Measurements from ENCODE around the gene FIP1L1.

The FIP1L1 gene

GRCh38 chr4:53354012-53354722, 23.3 kb upstream of the FIP1L1 start:
- Histone ChIP-seq H3K9me3 (ENCODE audit: insufficient read depth, low read length, severe bottlenecking) (no peaks in the 10 kb centered on the region), H3K4me2 (ENCODE audit: insufficient read depth, low read length) (no peak overlapping the region), H3K27me3 (ENCODE audit: insufficient read depth, low read length, poor library complexity) (no peaks in the 10 kb centered on the region), H3K9ac (ENCODE audit: low read depth, low read length) (no peak overlapping the region), H3K27ac (ENCODE audit: low read length) (no peak overlapping the region), H3K4me1 (ENCODE audit: insufficient read depth, low read length) (no peaks in the 10 kb centered on the region), H3K4me3 (ENCODE audit: low read depth in 1 of 2, low read length in 2 of 2) (no peak overlapping the region), H4K20me1 (ENCODE audit: insufficient read depth, low read length) (no peaks in the 10 kb centered on the region; the same call in 1 of the 2 replicates), H3K36me3 (ENCODE audit: insufficient read depth, low read length) (peaks cover 17% of the 10 kb centered on the region), H3K79me2 (ENCODE audit: insufficient read depth, low read length) (peaks cover 24% of the 10 kb centered on the region; the same call in 1 of the 2 replicates), H2AFZ (ENCODE audit: low read depth, low read length) (no peak overlapping the region)
- no peak for TF ChIP-seq CTCF (IDR thresholded peaks at IDR 0.05; ENCODE audit: borderline replicate concordance, extremely low read depth, low read length, poor library complexity, severe bottlenecking)
- no peak for TF ChIP-seq EZH2 (IDR thresholded peaks at IDR 0.05; ENCODE audit: borderline replicate concordance, low read depth, low read length, severe bottlenecking)
- ATAC-seq (ENCODE audit: insufficient read depth, low read depth) (no peak), DNase-seq (no peak)

GRCh38 chr4:53355930-53356521, 21.4 kb upstream of the FIP1L1 start:
- Histone ChIP-seq H3K36me3 (ENCODE audit: insufficient read depth, low read length) (peaks cover 7% of the 10 kb centered on the region), H3K9ac (ENCODE audit: low read depth, low read length) (no peak overlapping the region), H3K27ac (ENCODE audit: low read length) (no peak overlapping the region), H3K9me3 (ENCODE audit: insufficient read depth, low read length, severe bottlenecking) (no peaks in the 10 kb centered on the region), H3K4me2 (ENCODE audit: insufficient read depth, low read length) (no peak overlapping the region), H3K4me3 (ENCODE audit: low read depth in 1 of 2, low read length in 2 of 2) (no peak overlapping the region), H3K79me2 (ENCODE audit: insufficient read depth, low read length) (peaks cover 42% of the 10 kb centered on the region), H4K20me1 (ENCODE audit: insufficient read depth, low read length) (peaks cover 4% of the 10 kb centered on the region; the same call in 1 of the 2 replicates), H2AFZ (ENCODE audit: low read depth, low read length) (no peak overlapping the region), H3K4me1 (ENCODE audit: insufficient read depth, low read length) (peaks cover 14% of the 10 kb centered on the region; the same call in 1 of the 2 replicates), H3K27me3 (ENCODE audit: insufficient read depth, low read length, poor library complexity) (no peaks in the 10 kb centered on the region)
- no peak for DNase-seq
- TF ChIP-seq CTCF (IDR thresholded peaks at IDR 0.05; ENCODE audit: borderline replicate concordance, extremely low read depth, low read length, poor library complexity, severe bottlenecking) (no peak), EZH2 (IDR thresholded peaks at IDR 0.05; ENCODE audit: borderline replicate concordance, low read depth, low read length, severe bottlenecking) (no peak)
- ATAC-seq (ENCODE audit: insufficient read depth, low read depth), result no peak

DNA sequence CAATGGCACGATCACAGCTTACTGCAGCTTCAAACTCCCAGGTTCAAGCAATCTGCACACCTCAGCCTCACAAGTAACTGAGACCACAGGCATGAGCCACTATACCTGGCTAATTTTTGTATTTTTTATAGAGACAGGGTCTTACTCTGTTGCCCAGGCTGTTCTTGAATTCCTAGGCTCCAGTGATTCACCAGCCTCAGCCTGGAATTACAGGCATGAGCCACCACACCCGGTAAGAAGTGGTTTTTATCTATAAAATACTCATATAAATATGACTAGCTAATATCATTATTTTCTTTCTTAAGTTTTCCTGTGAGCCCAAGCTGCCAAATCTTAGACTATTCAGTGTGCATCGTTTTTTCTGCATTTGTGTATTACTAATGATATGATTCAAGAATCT, 16.0 kb upstream of the FIP1L1 start:
- peaks cover 82% of the 10 kb centered on the region for H3K79me2 ChIP-seq (ENCODE audit: insufficient read depth, low read length)
- H3K4me1 ChIP-seq (ENCODE audit: insufficient read depth, low read length), result peaks cover 56% of the 10 kb centered on the region
- H2AFZ ChIP-seq (ENCODE audit: low read depth, low read length), result no peak overlapping the region
- no peaks in the 10 kb centered on the region for H3K27me3 ChIP-seq (ENCODE audit: insufficient read depth, low read length, poor library complexity)
- H4K20me1 ChIP-seq (ENCODE audit: insufficient read depth, low read length), result peaks cover 6% of the 10 kb centered on the region; the same call in 1 of the 2 replicates
- peak overlapping the region; percentile 78 for H3K4me2 ChIP-seq (ENCODE audit: insufficient read depth, low read length)
- peaks cover 10% of the 10 kb centered on the region for H3K36me3 ChIP-seq (ENCODE audit: insufficient read depth, low read length)
- peak overlapping the region in 1 of 2 experiments; percentile 44; a peak in 1 of 4 replicates for H3K4me3 ChIP-seq (ENCODE audit: low read depth in 1 of 2, low read length in 2 of 2)
- no peak overlapping the region for H3K27ac ChIP-seq (ENCODE audit: low read length)
- ATAC-seq (ENCODE audit: insufficient read depth, low read depth) (no peak), DNase-seq (no peak)
- no peak overlapping the region; the same call in 1 of the 2 replicates for H3K9ac ChIP-seq (ENCODE audit: low read depth, low read length)
- H3K9me3 ChIP-seq (ENCODE audit: insufficient read depth, low read length, severe bottlenecking), result no peaks in the 10 kb centered on the region
- TF ChIP-seq CTCF (IDR thresholded peaks at IDR 0.05; ENCODE audit: borderline replicate concordance, extremely low read depth, low read length, poor library complexity, severe bottlenecking) (no peak), EZH2 (IDR thresholded peaks at IDR 0.05; ENCODE audit: borderline replicate concordance, low read depth, low read length, severe bottlenecking) (no peak)

Measured in DND-41 (cell line).